Measurements from ENCODE around the gene MARK2.

Gene MARK2

GRCh38 chr11:63882555-63883242 lies 43.8 kb downstream of the MARK2 start:
- no peak for DNase-seq (ENCODE audit: low read depth)

- DNase-seq (ENCODE audit: low read depth): no peak
Measured at GRCh38 chr11:63883791-63884190, 44.9 kb downstream of the MARK2 start.

- DNase-seq (ENCODE audit: low read depth): no peak
Measured at GRCh38 chr11:63884196-63884932, 45.5 kb downstream of the MARK2 start.

DNA sequence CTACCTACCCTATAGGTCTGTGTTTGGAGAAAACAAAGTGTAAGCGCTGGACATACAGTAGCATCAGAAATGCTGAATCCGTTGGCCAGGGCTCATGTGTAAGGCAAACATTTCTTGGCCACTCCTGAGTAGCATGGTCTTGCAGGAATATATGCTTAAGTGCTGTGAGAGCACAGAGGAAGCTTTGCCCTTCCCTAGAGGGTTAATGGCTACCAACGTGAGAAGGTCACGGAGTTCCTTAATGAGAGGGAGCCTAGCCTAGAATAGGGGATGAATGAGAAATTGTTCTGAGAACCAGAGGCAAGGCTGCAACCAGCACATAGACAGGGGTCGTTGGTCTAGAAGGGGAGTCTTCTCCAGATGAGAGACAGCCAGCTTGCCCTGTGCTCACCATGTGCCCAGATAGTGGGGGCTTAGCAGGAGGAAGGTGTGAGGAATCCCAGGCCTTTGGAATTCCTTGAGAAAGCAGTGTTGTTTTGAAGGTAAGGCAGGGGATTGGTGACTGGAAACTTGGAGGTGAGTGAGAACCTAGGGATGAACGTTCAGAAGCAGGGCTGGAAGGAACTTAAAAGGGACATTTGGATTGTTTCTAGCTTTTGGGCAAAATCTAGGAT lies 48.6 kb downstream of the MARK2 start:
- DNase-seq (ENCODE audit: low read depth): no peak

- DNase-seq (ENCODE audit: low read depth): peak; percentile 29
Measured at GRCh38 chr11:63888170-63889086, 49.5 kb downstream of the MARK2 start.

GRCh38 chr11:63889344-63889743 lies 50.4 kb downstream of the MARK2 start:
- DNase-seq (ENCODE audit: low read depth): no peak

- DNase-seq (ENCODE audit: low read depth): no peak
Measured at GRCh38 chr11:63890368-63890767, 51.5 kb downstream of the MARK2 start.

DNA sequence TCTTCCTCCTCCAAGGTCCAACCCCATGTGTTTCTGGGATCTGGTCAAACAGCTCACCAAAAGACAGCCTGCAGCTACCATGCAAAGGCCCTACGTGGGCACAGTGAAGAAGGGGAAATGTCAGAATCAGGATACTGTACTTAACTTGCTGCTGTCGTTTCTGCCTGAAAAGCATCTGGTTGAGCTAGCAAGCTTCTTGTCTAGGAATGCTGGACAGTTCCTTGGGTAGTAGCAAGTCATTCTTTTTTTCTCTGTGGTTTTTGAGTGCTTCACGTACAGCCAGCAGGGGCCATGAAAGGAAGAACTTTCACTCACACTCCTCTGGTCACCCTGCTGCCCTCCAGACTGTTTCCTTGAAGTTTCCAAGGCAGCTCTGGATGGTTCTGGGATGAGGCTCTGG lies 53.3 kb downstream of the MARK2 start:
- no peak for DNase-seq (ENCODE audit: low read depth)

- DNase-seq (ENCODE audit: low read depth): no peak
Measured at GRCh38 chr11:63893355-63893754, 54.4 kb downstream of the MARK2 start.

- DNase-seq (ENCODE audit: low read depth): no peak
Measured at GRCh38 chr11:63896071-63896470, 57.2 kb downstream of the MARK2 start.

- DNase-seq (ENCODE audit: low read depth): no peak
Measured at GRCh38 chr11:63897459-63898146, 58.7 kb downstream of the MARK2 start.

- DNase-seq (ENCODE audit: low read depth): no peak
Measured at GRCh38 chr11:63901660-63902059, 62.8 kb downstream of the MARK2 start.

DNA sequence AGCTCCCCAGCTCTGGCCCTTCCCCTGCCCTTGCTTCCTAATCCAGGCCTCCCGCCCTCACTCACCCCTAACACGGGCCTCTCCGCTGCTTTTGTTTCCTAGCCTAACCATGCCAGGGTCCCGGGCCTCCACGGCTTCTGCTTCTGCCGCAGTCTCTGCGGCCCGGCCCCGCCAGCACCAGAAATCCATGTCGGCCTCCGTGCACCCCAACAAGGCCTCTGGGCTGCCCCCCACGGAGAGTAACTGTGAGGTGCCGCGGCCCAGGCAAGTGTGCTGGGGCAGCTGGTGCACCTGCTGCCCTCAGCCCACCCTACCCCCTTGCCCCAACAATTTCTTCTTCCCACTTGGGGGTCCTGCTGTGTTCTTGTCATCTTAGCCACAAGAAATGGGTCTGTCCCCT lies 65.0 kb downstream of the MARK2 start:
- DNase-seq (ENCODE audit: low read depth): no peak

DNA sequence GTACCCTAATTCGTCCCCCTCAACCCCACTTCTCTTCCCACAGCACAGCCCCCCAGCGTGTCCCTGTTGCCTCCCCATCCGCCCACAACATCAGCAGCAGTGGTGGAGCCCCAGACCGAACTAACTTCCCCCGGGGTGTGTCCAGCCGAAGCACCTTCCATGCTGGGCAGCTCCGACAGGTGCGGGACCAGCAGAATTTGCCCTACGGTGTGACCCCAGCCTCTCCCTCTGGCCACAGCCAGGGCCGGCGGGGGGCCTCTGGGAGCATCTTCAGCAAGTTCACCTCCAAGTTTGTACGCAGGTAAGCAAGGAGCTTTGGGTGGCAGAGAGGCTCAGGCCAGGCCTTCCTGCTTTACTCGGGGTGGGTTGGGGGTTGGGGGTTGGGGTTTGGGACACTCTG lies 65.8 kb downstream of the MARK2 start:
- DNase-seq (ENCODE audit: low read depth): no peak

GRCh38 chr11:63905179-63905578 lies 66.3 kb downstream of the MARK2 start:
- no peak for DNase-seq (ENCODE audit: low read depth)

DNA sequence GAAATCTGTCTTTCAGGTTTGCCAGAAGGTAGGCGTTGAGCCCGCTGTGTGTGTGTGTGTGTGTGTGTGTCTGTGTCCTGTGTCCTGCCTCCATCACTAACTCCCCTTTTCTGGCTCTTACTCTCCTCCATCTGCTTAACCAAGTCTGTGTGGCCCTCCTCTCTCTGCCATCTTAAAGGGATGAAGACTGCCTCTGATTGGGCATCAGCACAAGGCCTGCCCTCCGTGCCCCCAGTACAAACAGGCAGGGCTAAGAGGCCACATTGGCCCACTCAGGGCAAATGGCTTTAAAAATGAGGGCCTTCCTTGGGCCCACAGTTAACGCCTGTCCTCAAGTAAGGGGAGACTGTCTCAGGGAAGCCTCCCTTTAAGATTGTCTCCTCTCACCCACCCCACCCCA lies 67.2 kb downstream of the MARK2 start:
- no peak for DNase-seq (ENCODE audit: low read depth)

GRCh38 chr11:63906585-63906984 lies 67.7 kb downstream of the MARK2 start:
- no peak for DNase-seq (ENCODE audit: low read depth)

GRCh38 chr11:63907063-63907462 lies 68.2 kb downstream of the MARK2 start:
- DNase-seq (ENCODE audit: low read depth): no peak

- no peak for DNase-seq (ENCODE audit: low read depth)
Measured at GRCh38 chr11:63907808-63908530, 69.1 kb downstream of the MARK2 start.

- DNase-seq (ENCODE audit: low read depth): no peak
Measured at GRCh38 chr11:63908631-63909401, 69.9 kb downstream of the MARK2 start.

All from stimulated activated CD8-positive, alpha-beta memory T cell treated with anti-CD3 and anti-CD28 coated beads, Interleukin-15, amount 100 ng/mL, for 24 hours (primary cell).